Stimulated activated CD8-positive, alpha-beta memory T cell treated with anti-CD3 and anti-CD28 coated beads, Interleukin-4, amount 100 ng/mL, for 48 hours (primary cell): ENCODE measurements around the gene SARNP.

Source experiments
- DNase-seq: peaks from one replicate; pipeline ENCODE4 v3.0.0-alpha.2; 2020

Gene SARNP

DNA sequence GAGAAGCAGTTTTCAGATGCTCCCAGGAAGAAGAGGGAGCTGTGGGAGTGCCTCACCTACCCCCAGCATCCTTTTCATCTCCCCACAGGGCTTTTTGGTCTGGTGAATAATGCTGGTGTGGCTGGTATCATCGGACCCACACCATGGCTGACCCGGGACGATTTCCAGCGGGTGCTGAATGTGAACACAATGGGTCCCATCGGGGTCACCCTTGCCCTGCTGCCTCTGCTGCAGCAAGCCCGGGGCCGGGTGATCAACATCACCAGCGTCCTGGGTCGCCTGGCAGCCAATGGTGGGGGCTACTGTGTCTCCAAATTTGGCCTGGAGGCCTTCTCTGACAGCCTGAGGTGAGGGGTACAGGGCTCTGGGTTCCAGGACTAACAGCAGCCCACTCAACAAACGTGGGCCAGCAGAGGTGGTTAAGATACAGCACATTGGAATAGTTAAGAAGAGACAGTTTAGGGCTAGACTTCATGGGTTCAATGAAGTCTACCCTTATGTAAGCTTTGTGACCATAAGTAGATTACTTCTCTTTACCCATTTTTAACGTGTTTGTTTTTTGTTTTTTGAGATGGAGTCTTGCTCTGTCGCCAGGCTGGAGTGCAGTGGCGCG lies 95.8 kb downstream of the SARNP start:
- DNase-seq: no peak

DNA sequence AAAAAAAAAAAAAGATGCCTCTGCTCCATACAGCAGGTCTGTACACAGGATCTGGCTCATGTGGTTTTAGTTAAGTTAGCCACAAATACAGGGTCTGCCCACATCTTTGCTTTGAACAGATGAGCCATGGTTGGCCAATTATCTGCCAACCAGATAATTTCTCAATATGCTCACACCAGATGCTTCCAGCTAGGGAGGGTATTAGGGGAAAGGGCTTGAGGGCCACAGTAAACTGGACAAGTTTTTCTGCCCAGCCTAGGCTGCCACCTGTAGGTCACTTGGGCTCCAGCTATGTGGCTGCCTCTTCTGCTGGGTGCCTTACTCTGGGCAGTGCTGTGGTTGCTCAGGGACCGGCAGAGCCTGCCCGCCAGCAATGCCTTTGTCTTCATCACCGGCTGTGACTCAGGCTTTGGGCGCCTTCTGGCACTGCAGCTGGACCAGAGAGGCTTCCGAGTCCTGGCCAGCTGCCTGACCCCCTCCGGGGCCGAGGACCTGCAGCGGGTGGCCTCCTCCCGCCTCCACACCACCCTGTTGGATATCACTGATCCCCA lies 96.6 kb downstream of the SARNP start:
- no peak for DNase-seq

DNA sequence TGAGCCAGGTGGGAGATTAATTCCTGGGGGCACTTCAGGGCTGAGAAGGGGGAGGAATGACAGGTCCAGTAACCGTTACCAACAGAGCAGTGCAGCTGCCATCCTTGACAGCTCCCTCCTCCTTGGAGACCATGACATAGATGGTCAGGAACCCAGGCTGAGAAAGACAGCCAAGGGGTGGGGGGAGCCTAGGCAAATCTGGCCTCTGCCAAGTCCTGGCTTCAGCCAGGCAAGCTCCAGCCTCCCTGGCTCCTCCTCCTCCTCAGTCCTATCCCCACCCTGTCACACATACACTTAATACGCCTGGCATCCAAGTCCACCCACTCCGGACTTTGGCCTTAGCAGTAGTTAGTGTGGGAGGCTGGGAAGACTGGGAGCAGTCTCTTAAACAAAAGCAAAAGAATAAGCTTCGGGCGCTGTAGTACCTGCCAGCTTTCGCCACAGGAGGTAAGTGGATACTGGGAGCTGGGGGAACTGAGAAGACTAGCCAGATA lies 97.4 kb downstream of the SARNP start, which contains the start of gene RDH5:
Gene RDH5 (plus strand): TSS at position 323 of the 494 bp plus-strand sequence. CDS start 792 bp downstream, outside the sequence.
- DNase-seq: no peak

GRCh38 chr12:55719371-55719770 lies 98.2 kb downstream of the SARNP start:
- no peak for DNase-seq

- DNase-seq: no peak
Measured at GRCh38 chr12:55718624-55719275, 98.8 kb downstream of the SARNP start.

DNA sequence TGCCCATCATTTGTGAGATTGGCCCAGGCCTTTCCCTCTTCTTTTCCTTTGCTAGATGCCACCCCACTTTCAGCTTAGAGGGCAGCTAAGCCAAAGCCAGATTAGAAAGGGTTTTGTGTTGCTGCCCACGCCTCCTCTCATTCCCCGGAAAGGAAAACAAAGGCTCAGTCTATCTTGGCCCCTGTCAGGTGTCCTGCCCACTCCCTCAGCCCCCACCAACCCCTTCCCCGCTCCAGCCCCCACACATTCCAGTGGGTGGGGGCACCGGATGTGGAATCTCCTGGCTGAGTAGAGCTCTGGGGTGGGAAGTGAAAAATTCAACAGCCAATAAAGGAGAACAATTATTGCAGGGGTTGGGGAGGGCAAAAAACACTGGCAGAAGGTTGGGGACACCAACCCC lies 99.5 kb downstream of the SARNP start:
- DNase-seq: no peak

DNA sequence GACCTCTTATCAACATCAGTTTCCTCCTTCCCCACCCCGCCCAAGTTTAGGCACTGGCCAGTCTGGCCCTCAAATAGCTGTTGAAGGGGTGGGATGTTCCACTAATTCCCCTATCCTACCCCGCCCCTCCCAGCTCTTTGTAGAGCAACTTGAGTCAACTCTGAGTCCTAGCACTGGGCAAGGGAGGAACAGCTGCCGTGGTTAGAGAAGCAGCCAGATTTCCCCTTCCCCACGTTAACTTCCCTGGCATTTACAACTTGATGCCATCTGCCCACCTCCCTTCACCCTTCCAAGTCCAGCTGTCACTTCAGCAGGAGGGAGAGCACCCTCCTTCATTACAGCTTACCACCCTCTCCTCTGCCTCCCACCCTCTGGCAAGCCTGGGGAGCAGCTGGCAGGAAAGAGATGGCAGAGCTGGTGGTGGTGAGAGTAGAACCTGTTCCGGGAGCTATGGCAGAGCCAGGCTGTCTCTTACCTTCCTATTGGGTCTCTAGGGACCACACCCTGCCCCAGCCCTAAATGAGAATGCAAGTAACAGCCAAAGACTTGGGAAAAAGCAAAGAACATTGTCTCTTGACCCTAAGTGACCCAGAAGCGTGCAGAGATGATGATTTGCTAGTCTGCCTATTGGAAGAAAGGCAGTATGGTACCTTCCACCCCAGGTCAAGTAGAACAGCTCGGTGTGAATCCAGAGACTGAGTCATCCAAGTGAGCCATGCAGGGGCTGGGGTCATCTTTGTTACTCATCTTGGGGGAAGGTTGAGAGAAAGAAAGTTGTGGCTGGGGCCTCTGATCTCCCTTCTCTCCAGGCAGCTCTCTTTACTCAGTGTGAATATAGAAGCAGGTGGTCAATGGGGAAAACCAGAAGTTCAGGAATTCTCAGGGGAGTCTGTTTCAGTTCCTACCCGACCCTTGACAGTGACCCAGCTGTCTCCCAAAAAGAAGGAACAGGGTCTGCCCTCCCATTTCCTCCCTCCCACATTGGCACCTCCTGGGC lies 100.2 kb downstream of the SARNP start:
- peak; percentile 54 for DNase-seq

DNA sequence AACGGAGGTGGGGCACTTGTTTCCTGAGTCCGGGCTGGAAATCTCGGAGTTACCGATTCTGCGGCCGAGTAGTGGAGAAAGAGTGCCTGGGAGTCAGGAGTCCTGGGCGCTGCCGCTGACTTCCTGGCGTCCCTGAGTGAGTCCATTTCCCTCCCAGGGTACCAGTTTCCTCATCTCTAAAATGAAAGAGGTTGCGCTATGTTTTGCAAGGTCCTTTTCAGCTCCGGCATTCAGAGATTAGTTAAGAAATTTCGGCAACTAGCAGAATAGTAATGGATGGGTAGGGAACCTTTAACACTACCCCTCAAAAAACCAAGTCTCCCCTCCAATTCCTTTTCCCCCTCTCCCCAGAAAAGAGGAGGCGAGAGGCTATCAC lies 101.0 kb downstream of the SARNP start:
- DNase-seq: no peak

DNA sequence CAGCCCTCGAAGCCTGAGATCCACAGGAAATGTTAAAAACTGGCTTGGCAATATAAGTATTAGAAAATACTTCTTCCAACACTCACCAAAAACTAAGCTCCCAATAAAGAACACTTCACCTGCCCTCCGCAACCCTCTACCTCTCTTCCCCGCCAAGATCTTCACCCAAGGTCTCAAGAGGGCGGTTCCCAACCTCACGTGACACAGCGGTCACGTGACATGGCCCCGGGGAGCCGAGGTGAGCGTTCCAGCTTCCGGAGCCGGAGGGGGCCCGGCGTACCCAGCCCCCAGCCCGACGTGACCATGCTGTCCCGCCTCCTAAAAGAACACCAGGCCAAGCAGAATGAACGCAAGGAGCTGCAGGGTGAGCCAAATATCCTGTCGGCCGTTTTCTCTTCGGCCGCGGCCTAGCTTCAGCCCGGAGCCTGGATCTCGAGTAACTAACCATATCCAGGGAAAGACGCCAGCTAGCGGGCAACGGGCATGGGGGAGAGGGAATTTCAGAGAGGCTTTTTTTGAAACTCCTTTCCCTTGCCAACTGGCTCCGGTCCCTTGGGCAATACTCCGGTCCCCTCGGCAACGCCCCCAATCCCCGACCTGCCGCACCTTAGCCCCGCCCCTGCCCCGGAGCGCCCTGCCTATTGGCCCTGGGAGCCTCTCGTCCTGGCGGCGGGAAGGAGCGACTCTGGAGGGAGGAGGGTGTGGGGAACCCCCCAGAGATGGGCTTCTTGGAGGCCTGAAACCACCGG lies 101.5 kb downstream of the SARNP start, which contains the start of gene BLOC1S1:
Gene BLOC1S1 (plus strand): TSS at position 214 of the 749 bp plus-strand sequence. CDS start 6 bp downstream, at position 220.
- peak; percentile 97 for DNase-seq

GRCh38 chr12:55715169-55715764 lies 102.3 kb downstream of the SARNP start:
- DNase-seq: no peak

DNA sequence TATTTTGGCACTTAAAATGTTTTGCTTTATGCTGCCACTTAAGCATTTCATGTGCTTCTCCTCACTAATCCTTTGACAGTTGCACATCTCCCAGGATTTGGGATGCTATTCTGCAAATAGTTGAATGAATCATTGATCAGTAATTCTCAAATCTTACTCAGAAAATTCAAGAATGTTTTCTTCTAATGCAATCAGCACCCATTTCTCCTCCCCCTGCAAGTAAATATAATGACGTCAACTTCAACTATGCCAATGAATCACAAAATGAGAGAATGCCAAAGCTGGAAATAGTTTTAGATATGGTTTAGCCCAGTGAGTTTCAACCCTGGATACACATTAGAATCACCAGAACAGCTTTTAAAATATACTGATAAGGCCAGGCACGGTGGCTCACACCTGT lies 103.8 kb downstream of the SARNP start:
- no peak for DNase-seq

GRCh38 chr12:55712700-55713415 lies 104.7 kb downstream of the SARNP start:
- DNase-seq: no peak

DNA sequence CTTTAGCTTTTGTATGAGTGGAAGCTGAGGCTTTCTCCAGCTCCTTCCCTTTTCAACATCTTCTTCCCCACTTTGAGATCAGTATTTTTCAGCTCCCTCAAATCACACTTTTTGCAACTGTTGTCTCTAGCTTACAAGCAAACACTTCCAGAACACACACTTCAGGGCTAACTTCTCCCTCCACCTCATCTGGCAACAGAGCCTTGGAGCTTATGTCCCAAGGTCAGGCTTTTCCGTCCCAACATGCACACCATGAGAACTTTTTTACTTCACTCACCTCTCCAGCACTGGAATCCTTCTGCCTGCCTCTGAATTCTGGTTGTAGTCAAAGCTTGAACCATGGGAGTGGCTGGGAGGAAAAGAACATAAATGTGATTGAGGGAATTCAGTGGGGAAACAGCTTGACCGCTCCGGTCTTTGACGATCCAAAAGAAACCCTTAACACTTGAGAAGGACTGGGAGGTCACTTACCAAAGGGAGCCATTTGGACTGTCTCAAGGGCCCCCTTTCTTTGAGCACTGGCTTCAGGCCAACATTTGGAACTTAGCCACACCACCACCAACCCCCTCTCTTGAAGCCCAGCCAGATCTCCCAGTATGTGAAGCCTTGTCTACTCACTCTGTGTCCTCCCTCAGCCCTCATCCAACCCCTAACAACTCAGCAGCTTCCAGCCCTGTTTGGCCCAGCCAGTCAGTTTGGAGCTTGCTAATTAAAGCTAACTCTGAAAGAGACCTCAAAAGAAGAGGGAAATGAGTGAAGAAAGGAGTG lies 105.6 kb downstream of the SARNP start:
- no peak for DNase-seq

- no peak for DNase-seq
Measured at GRCh38 chr12:55708695-55709233, 108.8 kb downstream of the SARNP start.

DNA sequence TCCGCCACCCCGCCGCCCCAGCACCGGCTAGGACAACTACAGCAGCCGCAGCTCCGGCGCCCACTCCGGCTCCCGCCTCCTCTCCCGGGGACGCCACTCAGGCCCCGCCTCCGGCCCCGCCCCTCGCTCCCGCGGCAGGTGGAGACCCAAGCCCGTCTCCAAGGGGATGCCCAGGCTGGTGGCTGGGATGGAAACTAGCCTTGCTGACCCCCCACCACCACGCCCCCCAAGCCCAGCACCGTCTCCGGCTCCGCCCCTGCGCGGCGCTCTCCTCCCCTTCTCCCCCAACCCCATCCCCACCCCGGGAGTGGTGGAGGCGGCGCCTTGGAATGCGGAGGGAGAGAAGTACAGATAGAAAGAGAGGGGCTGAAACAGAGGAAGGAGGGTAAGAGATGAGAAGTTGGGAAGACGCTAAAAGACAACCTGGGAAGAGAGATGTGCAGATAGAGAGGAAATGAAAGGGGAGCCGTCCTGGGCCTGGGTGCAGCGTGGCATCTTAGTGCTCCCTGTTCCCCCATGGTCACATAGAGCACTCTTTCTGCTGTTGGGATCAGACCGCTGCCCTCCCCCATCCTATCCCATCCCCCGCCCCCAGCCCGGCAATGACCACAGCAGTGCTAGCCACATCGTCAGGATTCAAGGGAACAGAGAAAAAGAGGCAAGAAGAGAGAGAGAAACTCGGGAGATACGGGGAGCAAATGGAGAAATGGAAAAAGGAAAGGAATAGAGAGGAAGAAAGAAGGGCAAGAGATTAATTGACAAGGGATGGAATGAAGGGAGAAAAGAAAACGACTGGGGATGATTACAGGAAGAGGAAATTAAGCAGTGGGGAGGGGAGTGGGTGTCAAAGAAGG lies 109.5 kb downstream of the SARNP start, which contains the start of gene ITGA7:
Gene ITGA7 (minus strand): TSS at position 64 of the 854 bp plus-strand sequence. CDS start 222 bp downstream, outside the sequence.
- peak; percentile 81 for DNase-seq
